ENCODE results near the gene RELN. TPM values are rescaled to one million over a fixed set of nuclear protein-coding genes. Genes with fewer than 3 reads are reported as not detected.

RELN gene
- total RNA-seq, 5 donors from 2014 or later (not counting 1 experiment from before 2014, with no cell fraction given): 0.20 to 0.50 (median 0.41) TPM; not detected in 2

DNA sequence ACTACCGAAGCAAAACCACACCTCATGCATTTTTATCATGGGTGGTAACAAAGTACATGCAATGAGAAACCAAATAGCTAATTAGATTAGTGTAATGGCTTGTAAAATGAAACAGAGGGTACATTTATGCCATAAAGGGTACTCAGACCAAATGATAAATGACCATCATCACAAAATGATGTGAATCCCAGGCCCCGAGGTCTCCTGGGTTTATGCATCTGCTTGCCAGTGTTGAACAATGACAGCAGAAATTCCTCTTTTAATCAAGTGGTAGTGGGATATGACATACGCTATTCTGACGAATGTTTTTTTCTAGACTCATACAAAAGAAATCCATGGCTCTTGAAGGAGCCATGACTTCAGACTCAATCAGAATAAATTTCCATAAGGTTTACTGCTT, 293.9 kb downstream of the RELN start:
- no peak overlapping the region for H3K27ac ChIP-seq (ENCODE audit: low read length)
- Mint-ChIP-seq H3K36me3 (no peaks in the 10 kb centered on the region), H3K27me3 (no peaks in the 10 kb centered on the region), H3K27ac (no peak overlapping the region), H3K4me3 (no peak overlapping the region), H3K9me3 (peaks cover 0 to 5% (median 0%) of the 10 kb centered on the region in 3 donors), H3K4me1 (no peaks in the 10 kb centered on the region)
- no peaks in the 10 kb centered on the region for H3K9me3 ChIP-seq
- no CpG with 5 or more reads among the region's 4 CpGs for WGBS (ENCODE audit: insufficient coverage)
- no peak overlapping the region for H3K4me3 ChIP-seq (ENCODE audit: control insufficient read depth in 1 of 2, extremely low read depth in 1 of 2, low read length in 1 of 2)
- ATAC-seq (replicated peaks in 1 of 4) (no peak), DNase-seq (no peak)
- no peaks in the 10 kb centered on the region for H3K4me1 ChIP-seq (ENCODE audit: control insufficient read depth in 1 of 2, extremely low read depth in 1 of 2, insufficient read depth in 2 of 2, low read length in 2 of 2)
- POLR2A ChIA-PET: no interaction called here
- H3K27me3 ChIP-seq (replicated peaks in 1 of 2; ENCODE audit: control insufficient read depth in 2 of 2, extremely low read depth in 1 of 2, insufficient read depth in 2 of 2, low read length in 1 of 2): no peaks in the 10 kb centered on the region
- CTCF ChIA-PET: no interaction called here
- no peaks in the 10 kb centered on the region for H3K36me3 ChIP-seq (ENCODE audit: control insufficient read depth in 2 of 2, extremely low read depth in 1 of 2, insufficient read depth in 1 of 2, low read length in 1 of 2)

DNA sequence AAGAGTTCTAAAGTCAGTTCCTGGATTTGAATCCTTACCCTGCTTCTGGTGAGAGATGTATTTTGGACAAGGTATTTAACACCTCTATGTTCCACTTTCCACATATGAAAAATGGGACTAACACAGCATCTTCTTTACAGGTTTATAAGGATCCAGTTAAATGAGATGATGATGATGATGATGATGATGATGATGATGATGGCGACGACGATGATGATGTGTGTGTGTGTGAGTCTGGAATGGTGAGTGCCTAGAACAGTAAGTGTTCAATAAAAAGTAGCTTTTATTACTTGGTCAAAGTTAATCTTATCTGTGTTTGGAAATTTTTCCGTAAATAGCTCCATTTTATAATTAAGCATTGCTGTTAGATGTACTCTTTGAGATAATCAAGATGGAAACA, 295.2 kb downstream of the RELN start:
- no peaks in the 10 kb centered on the region for H3K27me3 ChIP-seq (replicated peaks in 1 of 2; ENCODE audit: control insufficient read depth in 2 of 2, extremely low read depth in 1 of 2, insufficient read depth in 2 of 2, low read length in 1 of 2)
- no peaks in the 10 kb centered on the region for H3K9me3 ChIP-seq
- Mint-ChIP-seq H3K36me3 (no peaks in the 10 kb centered on the region), H3K27me3 (no peaks in the 10 kb centered on the region), H3K9me3 (peaks cover 0 to 5% (median 0%) of the 10 kb centered on the region in 3 donors), H3K27ac (no peak overlapping the region), H3K4me3 (no peak overlapping the region), H3K4me1 (no peaks in the 10 kb centered on the region)
- no peak overlapping the region for H3K27ac ChIP-seq (ENCODE audit: low read length)
- no peaks in the 10 kb centered on the region for H3K4me1 ChIP-seq (ENCODE audit: control insufficient read depth in 1 of 2, extremely low read depth in 1 of 2, insufficient read depth in 2 of 2, low read length in 2 of 2)
- H3K4me3 ChIP-seq (ENCODE audit: control insufficient read depth in 1 of 2, extremely low read depth in 1 of 2, low read length in 1 of 2): no peak overlapping the region
- no peaks in the 10 kb centered on the region for H3K36me3 ChIP-seq (ENCODE audit: control insufficient read depth in 2 of 2, extremely low read depth in 1 of 2, insufficient read depth in 1 of 2, low read length in 1 of 2)
- CTCF ChIA-PET: no interaction called here
- DNase-seq (no peak), ATAC-seq (replicated peaks in 1 of 4) (no peak)
- no CpG with 5 or more reads among the region's 4 CpGs for WGBS (ENCODE audit: insufficient coverage)
- POLR2A ChIA-PET: interaction anchor here in 1 of 2 donors (0.6 kb wide), 1 partner anchor 379 kb away, joined by 4 read pairs; no protein-coding TSS in a partner anchor

DNA sequence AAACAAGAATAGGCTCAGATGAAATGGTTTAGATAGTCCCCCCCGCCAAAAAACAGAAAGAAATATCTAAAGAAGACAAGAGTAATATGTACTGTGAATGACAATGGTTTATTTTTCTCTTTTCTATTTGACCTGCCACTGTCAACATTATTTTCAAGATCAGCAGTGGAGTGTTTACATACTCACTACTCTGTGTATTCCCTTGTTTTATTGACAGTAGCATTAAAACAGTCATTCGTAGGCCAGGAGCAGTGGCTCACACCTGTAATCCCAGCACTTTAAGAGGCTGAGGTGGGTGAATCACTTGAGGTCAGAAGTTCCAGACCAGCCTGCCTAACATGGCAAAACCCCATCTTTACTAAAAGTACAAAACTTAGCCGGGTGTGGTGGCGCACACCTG, 298.2 kb downstream of the RELN start:
- no peak overlapping the region for H3K27ac Mint-ChIP-seq
- WGBS (ENCODE audit: insufficient coverage): no CpG with 5 or more reads among the region's 4 CpGs
- H3K27me3 ChIP-seq (replicated peaks in 1 of 2; ENCODE audit: control insufficient read depth in 2 of 2, extremely low read depth in 1 of 2, insufficient read depth in 2 of 2, low read length in 1 of 2): no peaks in the 10 kb centered on the region
- CTCF ChIA-PET: no interaction called here
- DNase-seq: no peak
- POLR2A ChIA-PET: no interaction called here
- H3K4me1 Mint-ChIP-seq: no peaks in the 10 kb centered on the region
- H3K27ac ChIP-seq (ENCODE audit: low read length): no peak overlapping the region
- H3K4me1 ChIP-seq (ENCODE audit: control insufficient read depth in 1 of 2, extremely low read depth in 1 of 2, insufficient read depth in 2 of 2, low read length in 2 of 2): no peaks in the 10 kb centered on the region
- no peak for ATAC-seq (replicated peaks in 1 of 4)
- no peak overlapping the region for H3K4me3 Mint-ChIP-seq
- no peaks in the 10 kb centered on the region for H3K36me3 Mint-ChIP-seq
- H3K9me3 ChIP-seq: no peaks in the 10 kb centered on the region
- H3K36me3 ChIP-seq (ENCODE audit: control insufficient read depth in 2 of 2, extremely low read depth in 1 of 2, insufficient read depth in 1 of 2, low read length in 1 of 2): no peaks in the 10 kb centered on the region
- peaks cover 0 to 5% (median 0%) of the 10 kb centered on the region in 3 donors for H3K9me3 Mint-ChIP-seq
- H3K4me3 ChIP-seq (ENCODE audit: control insufficient read depth in 1 of 2, extremely low read depth in 1 of 2, low read length in 1 of 2): no peak overlapping the region
- peaks cover 6 to 9% of the 10 kb centered on the region in 2 donors for H3K27me3 Mint-ChIP-seq

DNA sequence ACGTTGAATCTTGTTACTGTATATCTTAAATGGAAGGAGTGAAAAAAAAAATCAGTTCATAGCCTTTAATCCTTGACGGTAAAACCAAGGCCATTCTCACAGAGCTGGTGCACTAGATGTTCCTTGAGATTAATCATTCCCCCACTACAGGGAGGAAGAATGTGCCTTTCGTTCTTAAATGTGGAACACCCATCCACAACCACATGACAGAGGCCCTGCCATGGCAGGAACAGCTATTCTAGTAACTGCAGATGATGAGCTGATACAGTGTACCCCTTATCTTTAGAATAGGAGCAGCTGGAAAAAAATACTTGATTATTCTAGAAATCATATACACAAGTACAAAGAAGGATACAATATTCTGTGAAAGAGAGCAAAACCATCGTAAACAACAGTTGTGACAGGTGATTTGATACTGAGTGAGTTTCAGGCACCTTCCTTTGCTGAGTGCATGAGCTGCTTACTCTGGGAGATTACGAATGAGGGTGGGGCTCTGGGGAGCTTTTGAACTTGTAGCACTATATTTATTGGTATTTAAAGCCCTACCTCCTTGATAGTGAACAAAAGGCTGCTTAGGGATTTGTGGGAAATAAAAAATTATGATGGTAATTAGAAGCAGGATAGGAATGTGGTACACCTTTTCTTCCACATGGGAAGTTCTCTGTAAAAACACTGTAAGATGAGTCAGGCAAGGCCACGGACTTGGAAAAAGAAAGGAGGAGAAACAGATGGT, 299.1 kb downstream of the RELN start:
- no peaks in the 10 kb centered on the region for H3K9me3 ChIP-seq
- Mint-ChIP-seq H3K36me3 (no peaks in the 10 kb centered on the region), H3K4me1 (no peaks in the 10 kb centered on the region), H3K27me3 (peaks cover 6 to 11% of the 10 kb centered on the region in 2 donors), H3K4me3 (no peak overlapping the region), H3K9me3 (peaks cover 0 to 5% (median 0%) of the 10 kb centered on the region in 3 donors), H3K27ac (no peak overlapping the region)
- H3K27me3 ChIP-seq (replicated peaks in 1 of 2; ENCODE audit: control insufficient read depth in 2 of 2, extremely low read depth in 1 of 2, insufficient read depth in 2 of 2, low read length in 1 of 2): no peaks in the 10 kb centered on the region
- H3K27ac ChIP-seq (ENCODE audit: low read length): no peak overlapping the region
- ATAC-seq (replicated peaks in 1 of 4): no peak
- no peak overlapping the region for H3K4me3 ChIP-seq (ENCODE audit: control insufficient read depth in 1 of 2, extremely low read depth in 1 of 2, low read length in 1 of 2)
- ChIA-PET CTCF (no interaction called here), POLR2A (no interaction called here)
- H3K4me1 ChIP-seq (ENCODE audit: control insufficient read depth in 1 of 2, extremely low read depth in 1 of 2, insufficient read depth in 2 of 2, low read length in 2 of 2): no peaks in the 10 kb centered on the region
- H3K36me3 ChIP-seq (ENCODE audit: control insufficient read depth in 2 of 2, extremely low read depth in 1 of 2, insufficient read depth in 1 of 2, low read length in 1 of 2): no peaks in the 10 kb centered on the region
- DNase-seq: no peak
- no CpG with 5 or more reads among the region's 6 CpGs for WGBS (ENCODE audit: insufficient coverage)

DNA sequence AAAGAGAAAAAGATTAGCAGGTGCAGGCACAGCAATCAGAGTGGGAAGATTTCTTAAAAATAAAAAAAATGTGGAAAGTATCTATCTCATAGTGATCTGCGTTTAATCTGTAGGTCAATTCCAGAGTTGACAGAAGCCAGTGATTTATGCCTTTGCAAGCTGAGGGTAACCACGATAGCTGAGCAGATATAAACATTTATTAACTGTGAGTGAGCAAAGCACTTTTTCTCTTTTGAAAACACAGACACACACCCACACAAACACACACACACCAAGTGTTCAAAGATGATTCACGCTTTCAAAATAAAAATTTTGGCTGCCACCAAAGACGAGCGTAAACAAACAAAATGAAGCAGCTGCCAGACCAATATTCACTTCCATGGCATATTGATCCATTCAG, 300.2 kb downstream of the RELN start:
- Histone ChIP-seq H3K9me3 (no peaks in the 10 kb centered on the region), H3K27me3 (replicated peaks in 1 of 2; ENCODE audit: control insufficient read depth in 2 of 2, extremely low read depth in 1 of 2, insufficient read depth in 2 of 2, low read length in 1 of 2) (no peaks in the 10 kb centered on the region), H3K27ac (ENCODE audit: low read length) (no peak overlapping the region), H3K4me3 (ENCODE audit: control insufficient read depth in 1 of 2, extremely low read depth in 1 of 2, low read length in 1 of 2) (no peak overlapping the region), H3K4me1 (ENCODE audit: control insufficient read depth in 1 of 2, extremely low read depth in 1 of 2, insufficient read depth in 2 of 2, low read length in 2 of 2) (no peaks in the 10 kb centered on the region), H3K36me3 (ENCODE audit: control insufficient read depth in 2 of 2, extremely low read depth in 1 of 2, insufficient read depth in 1 of 2, low read length in 1 of 2) (no peaks in the 10 kb centered on the region)
- Mint-ChIP-seq H3K4me1 (no peaks in the 10 kb centered on the region), H3K27ac (no peak overlapping the region), H3K9me3 (peaks cover 0 to 2% (median 0%) of the 10 kb centered on the region in 3 donors), H3K27me3 (peaks cover 6 to 11% of the 10 kb centered on the region in 2 donors), H3K4me3 (no peak overlapping the region), H3K36me3 (no peaks in the 10 kb centered on the region)
- ChIA-PET POLR2A (no interaction called here), CTCF (no interaction called here)
- no peak for DNase-seq
- no CpG with 5 or more reads among the region's 5 CpGs for WGBS (ENCODE audit: insufficient coverage)
- ATAC-seq (replicated peaks in 1 of 4): no peak

DNA sequence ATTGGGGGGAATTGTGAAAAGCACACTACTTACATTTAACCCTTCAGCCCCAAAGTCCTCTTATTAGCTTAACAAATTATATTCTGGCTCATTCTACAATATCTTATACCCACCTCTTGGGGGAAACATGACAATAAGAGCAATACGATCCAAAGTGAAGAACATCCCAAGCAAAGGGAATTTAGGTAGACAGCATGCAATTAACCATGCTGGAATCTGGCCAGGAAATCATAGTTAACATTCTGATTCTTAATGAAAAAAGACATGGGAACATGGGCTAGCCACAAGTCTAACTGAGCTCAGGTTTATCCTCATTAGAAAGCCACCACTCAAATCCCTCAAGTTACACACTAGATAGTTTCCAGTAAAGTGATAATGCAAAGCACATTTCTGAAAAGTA, 301.5 kb downstream of the RELN start:
- Histone ChIP-seq H3K4me3 (ENCODE audit: control insufficient read depth in 1 of 2, extremely low read depth in 1 of 2, low read length in 1 of 2) (no peak overlapping the region), H3K27ac (ENCODE audit: low read length) (no peak overlapping the region), H3K4me1 (ENCODE audit: control insufficient read depth in 1 of 2, extremely low read depth in 1 of 2, insufficient read depth in 2 of 2, low read length in 2 of 2) (no peaks in the 10 kb centered on the region), H3K27me3 (replicated peaks in 1 of 2; ENCODE audit: control insufficient read depth in 2 of 2, extremely low read depth in 1 of 2, insufficient read depth in 2 of 2, low read length in 1 of 2) (no peaks in the 10 kb centered on the region), H3K9me3 (no peaks in the 10 kb centered on the region), H3K36me3 (ENCODE audit: control insufficient read depth in 2 of 2, extremely low read depth in 1 of 2, insufficient read depth in 1 of 2, low read length in 1 of 2) (no peaks in the 10 kb centered on the region)
- no peak for ATAC-seq (replicated peaks in 1 of 4)
- H3K27ac Mint-ChIP-seq: no peak overlapping the region
- H3K36me3 Mint-ChIP-seq: no peaks in the 10 kb centered on the region
- WGBS (ENCODE audit: insufficient coverage): no CpG with 5 or more reads among the region's 1 CpG
- H3K4me3 Mint-ChIP-seq: no peak overlapping the region
- POLR2A ChIA-PET: no interaction called here
- DNase-seq: no peak
- no peaks in the 10 kb centered on the region for H3K9me3 Mint-ChIP-seq
- peaks cover 6 to 11% of the 10 kb centered on the region in 2 donors for H3K27me3 Mint-ChIP-seq
- CTCF ChIA-PET: no interaction called here
- no peaks in the 10 kb centered on the region for H3K4me1 Mint-ChIP-seq
